IPS-15b (cell line): Measurements from ENCODE around the gene MICAL2.

Experiments used
- H3K27me3 ChIP-seq: one replicate; pipeline ENCODE4 v1.6.1; 2013; ENCODE audit warnings: low read length; ENCODE audit not compliant: control insufficient read depth, insufficient read depth
- H3K36me3 ChIP-seq: one replicate; pipeline ENCODE4 v1.6.1; 2013; ENCODE audit warnings: low read length; ENCODE audit not compliant: control insufficient read depth, insufficient read depth
- H3K4me1 ChIP-seq: one replicate; pipeline ENCODE4 v1.6.1; 2013; ENCODE audit warnings: mild to moderate bottlenecking, low read length; ENCODE audit not compliant: control insufficient read depth, insufficient read depth
- H3K4me3 ChIP-seq: one replicate; pipeline ENCODE4 v1.5.1; 2013; ENCODE audit warnings: low read depth, low read length
- H3K9ac ChIP-seq: one replicate; pipeline ENCODE4 v1.6.1; 2013; ENCODE audit warnings: low read depth, mild to moderate bottlenecking, low read length
- H3K9me3 ChIP-seq: one replicate; pipeline ENCODE4 v1.6.1; 2013; ENCODE audit warnings: mild to moderate bottlenecking, low read length; ENCODE audit not compliant: control insufficient read depth, insufficient read depth

The MICAL2 gene

GRCh38 chr11:12110201-12110713, at the start of gene MICAL2:
MICAL2 (plus strand) TSS chr11:12110590; CDS start chr11:12162156, 51,566 bp downstream.
- no peaks in the 10 kb centered on the region for H3K36me3 ChIP-seq
- H3K9me3 ChIP-seq = no peaks in the 10 kb centered on the region
- peaks cover 5% of the 10 kb centered on the region for H3K4me1 ChIP-seq
- no peak within 1 kb of the TSS for H3K9ac ChIP-seq
- H3K27me3 ChIP-seq = peaks cover 32% of the 10 kb centered on the region
- peak within 1 kb of the TSS; percentile 82 for H3K4me3 ChIP-seq

GRCh38 chr11:12061851-12062560, 48.4 kb upstream of the MICAL2 start:
- H3K36me3 ChIP-seq = no peaks in the 10 kb centered on the region
- H3K27me3 ChIP-seq = no peaks in the 10 kb centered on the region
- no peak overlapping the region for H3K9ac ChIP-seq
- H3K4me3 ChIP-seq = no peak overlapping the region
- H3K4me1 ChIP-seq = peaks cover 3% of the 10 kb centered on the region
- no peaks in the 10 kb centered on the region for H3K9me3 ChIP-seq

GRCh38 chr11:12063251-12063650, 47.1 kb upstream of the MICAL2 start:
- peaks cover 4% of the 10 kb centered on the region for H3K4me1 ChIP-seq
- H3K27me3 ChIP-seq = no peaks in the 10 kb centered on the region
- H3K9ac ChIP-seq = no peak overlapping the region
- H3K4me3 ChIP-seq = no peak overlapping the region
- no peaks in the 10 kb centered on the region for H3K9me3 ChIP-seq
- H3K36me3 ChIP-seq = no peaks in the 10 kb centered on the region

GRCh38 chr11:12064136-12064953, 46.0 kb upstream of the MICAL2 start:
- Histone ChIP-seq H3K9me3 (no peaks in the 10 kb centered on the region), H3K9ac (no peak overlapping the region), H3K27me3 (no peaks in the 10 kb centered on the region), H3K36me3 (no peaks in the 10 kb centered on the region), H3K4me1 (peaks cover 4% of the 10 kb centered on the region), H3K4me3 (no peak overlapping the region)

- H3K36me3 ChIP-seq = no peaks in the 10 kb centered on the region
- H3K9ac ChIP-seq = no peak overlapping the region
- H3K4me1 ChIP-seq = peaks cover 4% of the 10 kb centered on the region
- no peaks in the 10 kb centered on the region for H3K27me3 ChIP-seq
- H3K9me3 ChIP-seq = no peaks in the 10 kb centered on the region
- no peak overlapping the region for H3K4me3 ChIP-seq
These were observed 45.5 kb upstream of the MICAL2 start for GRCh38 chr11:12064954-12065280.

- Histone ChIP-seq H3K4me3 (no peak overlapping the region), H3K9ac (no peak overlapping the region), H3K36me3 (no peaks in the 10 kb centered on the region), H3K4me1 (peaks cover 4% of the 10 kb centered on the region), H3K9me3 (no peaks in the 10 kb centered on the region), H3K27me3 (no peaks in the 10 kb centered on the region)
These were observed 44.2 kb upstream of the MICAL2 start for GRCh38 chr11:12066056-12066798.

- H3K9me3 ChIP-seq = no peaks in the 10 kb centered on the region
- no peak overlapping the region for H3K9ac ChIP-seq
- H3K4me3 ChIP-seq = no peak overlapping the region
- H3K27me3 ChIP-seq = no peaks in the 10 kb centered on the region
- peaks cover 4% of the 10 kb centered on the region for H3K4me1 ChIP-seq
- H3K36me3 ChIP-seq = no peaks in the 10 kb centered on the region
These were observed 43.4 kb upstream of the MICAL2 start for GRCh38 chr11:12066799-12067508.

- peaks cover 4% of the 10 kb centered on the region for H3K4me1 ChIP-seq
- H3K4me3 ChIP-seq = no peak overlapping the region
- no peaks in the 10 kb centered on the region for H3K27me3 ChIP-seq
- no peak overlapping the region for H3K9ac ChIP-seq
- H3K36me3 ChIP-seq = no peaks in the 10 kb centered on the region
- no peaks in the 10 kb centered on the region for H3K9me3 ChIP-seq
These were observed 42.5 kb upstream of the MICAL2 start for GRCh38 chr11:12067796-12068357.

GRCh38 chr11:12069066-12069676, 41.2 kb upstream of the MICAL2 start:
- Histone ChIP-seq H3K36me3 (no peaks in the 10 kb centered on the region), H3K9me3 (no peaks in the 10 kb centered on the region), H3K4me1 (peaks cover 4% of the 10 kb centered on the region), H3K27me3 (no peaks in the 10 kb centered on the region), H3K4me3 (no peak overlapping the region), H3K9ac (no peak overlapping the region)

- Histone ChIP-seq H3K27me3 (no peaks in the 10 kb centered on the region), H3K4me3 (no peak overlapping the region), H3K9ac (no peak overlapping the region), H3K9me3 (no peaks in the 10 kb centered on the region), H3K4me1 (peaks cover 4% of the 10 kb centered on the region), H3K36me3 (no peaks in the 10 kb centered on the region)
These were observed 39.7 kb upstream of the MICAL2 start for GRCh38 chr11:12070446-12071267.
